Measurements from ENCODE around the gene SRRM4.

The SRRM4 gene

DNA sequence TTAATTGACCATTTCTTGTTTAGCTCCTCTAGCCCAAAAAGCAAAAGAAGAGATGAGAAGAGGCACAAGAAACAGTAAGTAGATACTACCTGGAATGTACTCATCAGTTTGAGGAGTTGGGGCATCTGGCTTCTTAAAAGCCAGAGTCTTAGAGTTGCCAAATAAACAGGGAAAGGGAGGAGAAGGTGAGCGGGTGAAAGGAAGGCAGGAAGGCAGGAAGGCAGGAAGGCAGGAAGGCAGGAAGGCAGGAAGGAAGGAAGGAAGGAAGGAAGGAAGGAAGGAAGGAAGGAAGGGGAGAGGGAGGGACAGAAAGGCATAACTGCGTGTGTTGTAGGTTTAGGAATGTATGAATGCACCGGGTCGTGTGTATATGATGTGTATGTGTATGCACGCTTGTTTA is 140.7 kb downstream of the SRRM4 start:
- DNase-seq, result no peak

DNA sequence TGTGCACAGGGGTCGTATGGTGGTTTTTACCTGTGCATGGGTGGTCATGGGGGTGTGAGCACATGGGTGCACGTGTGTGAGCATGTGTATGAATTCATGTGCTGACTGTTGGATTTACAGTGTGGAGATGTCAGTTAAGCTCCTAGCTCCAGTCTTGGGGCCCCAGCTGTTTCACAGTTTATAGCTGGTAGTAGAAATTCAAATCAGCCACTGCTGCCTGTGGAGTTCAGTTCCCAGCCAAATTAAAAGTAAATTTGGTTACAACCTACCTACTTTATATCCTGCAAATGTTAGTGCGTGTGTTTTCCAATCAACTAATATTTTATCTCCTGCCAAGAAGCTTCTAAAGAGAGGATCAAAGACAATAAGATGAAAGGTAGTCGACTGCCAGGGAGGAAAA is 141.4 kb downstream of the SRRM4 start:
- no peak for DNase-seq

DNA sequence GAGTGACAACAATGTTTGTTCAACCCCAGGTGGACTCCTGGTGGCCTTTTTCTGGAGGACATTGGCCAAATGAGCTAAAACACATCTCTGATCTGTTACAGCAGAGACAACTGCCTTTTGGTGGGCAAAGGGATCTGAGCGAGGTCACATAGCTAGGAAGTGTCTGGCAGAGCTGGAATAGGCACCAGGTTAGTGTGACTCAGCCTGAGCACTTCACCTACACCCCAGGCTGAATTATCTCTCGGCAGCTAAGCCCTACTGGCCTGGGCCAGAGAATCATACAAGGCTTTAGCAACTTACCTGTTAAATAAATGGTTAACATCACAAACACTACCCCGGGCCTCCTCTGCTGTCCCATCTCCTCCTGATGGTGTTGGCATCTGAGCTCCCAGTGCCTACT is 147.2 kb downstream of the SRRM4 start:
- no peak for DNase-seq

GRCh38 chr12:119129827-119130434 is 148.6 kb downstream of the SRRM4 start:
- no peak for DNase-seq

DNA sequence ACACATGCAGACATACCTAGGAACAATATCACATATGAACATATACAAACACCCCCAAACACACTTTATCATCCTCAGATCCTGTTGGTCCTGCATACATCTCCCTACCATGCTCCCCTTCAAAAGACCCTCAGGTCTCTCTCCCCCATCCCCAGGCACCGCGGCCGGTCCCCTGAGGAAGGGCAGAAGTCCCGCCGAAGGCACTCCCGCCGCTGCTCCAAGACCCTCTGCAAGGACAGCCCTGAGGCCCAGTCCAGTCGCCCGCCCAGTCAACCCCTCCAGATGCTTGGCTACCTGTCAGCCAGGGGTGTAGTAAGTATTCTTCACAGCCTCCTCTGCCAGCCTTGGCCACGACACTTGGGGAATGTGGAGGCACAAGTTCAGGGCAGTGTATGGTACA is 149.2 kb downstream of the SRRM4 start:
- DNase-seq, result no peak

DNA sequence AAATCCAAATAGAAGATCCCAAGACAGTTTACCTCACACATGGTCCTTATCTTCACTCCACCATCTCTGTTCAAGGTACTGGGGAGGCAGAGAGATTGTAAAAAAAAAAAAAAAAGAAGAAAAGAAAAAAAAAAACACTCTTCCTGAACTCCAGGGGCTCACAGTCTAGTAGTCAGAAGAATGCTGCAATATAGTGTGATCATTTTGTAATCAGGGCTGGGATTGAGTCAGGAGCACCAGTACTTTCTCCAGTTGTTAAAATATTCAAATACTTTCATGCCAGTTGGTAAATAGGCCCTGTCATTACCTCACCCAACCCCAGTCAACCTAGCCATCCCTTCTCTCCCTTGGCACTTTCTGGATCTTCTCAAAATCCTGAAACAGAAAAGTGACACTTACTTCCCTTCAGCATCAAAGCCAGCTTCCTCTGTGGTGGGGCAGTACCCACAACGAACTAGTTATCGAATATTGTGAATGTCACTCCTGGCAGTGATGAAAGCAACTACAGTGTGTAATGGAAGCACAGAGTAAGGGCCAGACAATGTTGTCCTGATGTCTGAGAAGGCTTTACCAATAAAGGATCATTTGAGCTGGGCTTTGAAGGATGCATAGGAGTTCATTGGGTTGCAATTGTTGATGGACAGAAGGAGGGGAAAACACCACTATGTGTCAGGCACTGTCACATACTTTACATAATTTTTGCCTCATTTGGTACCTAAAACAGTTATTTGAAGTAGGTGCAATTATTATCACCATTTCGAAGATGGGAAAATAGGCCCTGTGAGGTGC is 153.1 kb downstream of the SRRM4 start:
- no peak for DNase-seq

DNA sequence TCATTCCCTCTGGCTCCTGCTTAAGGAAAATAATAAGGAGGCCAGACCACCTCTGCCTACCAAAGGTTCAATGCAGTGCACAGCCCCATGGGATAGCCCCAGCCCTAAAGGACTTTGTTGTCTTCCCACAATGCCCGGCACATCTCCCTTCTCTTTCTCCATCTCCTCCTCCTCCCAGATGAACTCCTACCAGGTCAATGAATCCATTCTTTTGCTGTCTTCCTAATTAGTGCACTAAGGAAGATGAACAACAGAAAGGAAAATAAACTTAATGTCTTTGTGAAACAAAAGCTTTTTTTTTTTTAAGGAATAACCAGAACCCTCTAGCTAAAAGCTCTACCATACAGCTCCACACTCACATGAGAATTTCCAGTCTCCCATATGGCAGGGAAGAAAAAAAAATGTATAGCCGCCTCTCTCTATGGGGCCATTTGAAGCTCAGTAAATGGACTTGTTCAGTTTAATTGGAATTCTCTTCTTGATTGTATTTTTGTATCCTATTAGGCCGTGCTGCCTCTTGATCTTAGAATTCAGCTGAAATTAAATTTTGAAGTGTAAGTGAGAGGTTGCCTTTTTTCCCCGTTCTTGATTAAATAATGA is 155.6 kb downstream of the SRRM4 start:
- DNase-seq, result no peak

DNA sequence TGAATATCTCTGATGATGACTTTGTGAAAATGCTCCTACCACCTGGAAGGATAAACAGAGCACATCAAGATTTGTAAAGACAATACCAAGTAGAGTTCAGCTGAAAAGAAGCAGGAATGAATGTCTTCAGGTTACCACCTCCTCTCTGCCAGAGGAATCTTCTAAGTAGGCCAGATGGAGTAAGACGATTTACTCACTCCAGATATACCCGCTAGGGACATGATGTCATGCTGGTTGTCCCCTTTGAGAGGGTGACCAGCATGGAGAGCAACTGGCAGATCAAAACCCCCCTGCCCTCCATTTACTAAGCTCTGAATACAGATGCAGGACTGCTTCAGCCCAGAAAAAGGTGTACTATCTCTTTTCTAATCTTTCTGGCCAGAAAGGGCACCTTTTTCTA is 158.1 kb downstream of the SRRM4 start:
- DNase-seq, result no peak

GRCh38 chr12:119145367-119145766 is 164.0 kb downstream of the SRRM4 start:
- no peak for DNase-seq

- no peak for DNase-seq
Observed at GRCh38 chr12:119147847-119148448, 166.6 kb downstream of the SRRM4 start.

DNA sequence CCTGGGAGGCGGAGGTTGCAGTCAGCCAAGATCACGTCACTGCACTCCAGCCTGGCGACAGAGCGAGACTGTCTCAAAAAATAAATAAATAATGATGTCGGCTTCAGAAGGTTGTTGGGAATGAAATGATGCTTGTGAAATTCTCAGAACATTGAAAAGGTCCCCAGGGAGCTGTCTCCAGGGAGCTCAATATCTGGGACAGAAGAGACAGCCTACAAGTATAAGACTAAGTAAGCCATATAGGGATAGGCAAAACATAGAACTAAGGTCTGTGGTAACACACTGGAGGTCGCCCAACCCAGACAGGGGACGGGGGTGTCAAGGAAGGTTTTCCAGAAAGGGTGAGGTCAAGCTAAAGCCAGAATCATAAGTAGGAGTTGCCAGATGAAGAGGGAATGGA is 167.9 kb downstream of the SRRM4 start:
- DNase-seq, result no peak

DNA sequence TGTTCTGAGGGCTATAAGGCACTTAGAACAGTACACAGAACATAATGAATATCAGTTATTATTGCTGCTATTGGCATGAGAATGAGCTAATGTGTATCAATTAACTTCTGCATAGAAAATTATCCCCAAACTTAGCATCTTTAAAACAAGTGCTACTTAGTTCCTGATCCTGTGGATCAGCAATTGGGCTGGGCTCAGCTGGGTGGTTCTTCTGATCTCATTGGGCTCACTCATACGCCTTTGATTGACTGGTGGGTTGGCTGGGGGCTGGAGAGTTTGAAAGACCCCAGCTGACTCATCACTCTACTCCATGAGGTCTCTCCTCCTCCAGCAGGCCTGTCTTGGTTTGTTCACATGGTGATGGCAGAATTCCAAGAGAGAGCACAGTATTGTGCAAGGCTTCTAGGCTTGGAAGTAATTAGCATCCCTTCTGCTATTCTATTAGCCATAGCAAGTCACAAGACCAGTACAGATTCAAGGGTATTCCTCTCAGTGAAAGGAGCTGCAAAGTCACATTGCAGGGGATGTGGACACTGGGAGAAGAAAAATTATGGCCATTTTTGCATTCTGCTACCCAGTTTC is 170.2 kb downstream of the SRRM4 start:
- peak; percentile 31 for DNase-seq

DNA sequence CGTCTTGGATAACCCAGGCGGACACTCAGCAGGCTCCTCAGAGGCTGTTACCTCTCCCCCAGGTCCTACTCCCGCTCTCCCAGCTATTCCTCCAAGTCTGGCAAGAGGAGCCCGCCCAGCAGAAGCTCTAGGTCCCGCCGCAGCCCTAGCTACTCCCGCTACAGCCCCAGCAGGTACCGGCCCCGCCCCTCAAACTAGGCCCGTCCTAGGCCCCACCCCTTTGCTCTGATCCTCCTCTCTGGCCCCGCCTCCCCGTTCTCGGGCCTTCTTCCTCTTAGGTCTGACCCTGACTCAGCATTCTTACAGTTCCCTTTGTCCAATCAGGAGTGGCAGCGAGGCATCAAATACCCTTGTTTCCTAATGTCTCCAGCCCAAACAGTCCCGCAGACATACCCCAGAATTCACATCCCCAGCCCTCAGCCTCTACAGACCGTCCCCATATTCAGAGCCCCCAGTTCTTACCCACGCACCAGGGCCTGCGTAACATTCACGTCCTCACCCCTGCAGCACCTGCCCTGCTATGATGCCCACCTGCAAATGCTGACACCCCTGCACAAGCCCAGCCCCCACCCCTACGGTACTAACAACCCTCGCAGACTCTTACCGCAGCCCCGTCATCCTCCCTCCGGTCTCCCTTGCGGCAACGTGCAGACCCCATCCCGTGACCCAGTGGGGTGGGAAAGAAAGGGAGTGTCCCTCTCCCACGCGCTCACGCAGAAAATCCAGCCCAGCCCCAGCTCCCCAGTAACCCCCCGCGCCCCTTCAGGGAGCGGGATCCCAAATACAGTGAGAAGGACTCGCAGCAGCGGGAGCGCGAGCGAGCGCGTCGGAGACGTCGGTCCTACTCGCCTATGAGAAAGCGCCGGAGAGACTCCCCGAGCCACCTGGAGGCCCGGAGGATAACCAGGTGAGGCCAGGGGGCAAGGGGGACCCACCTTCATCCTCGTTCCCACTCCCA is 172.4 kb downstream of the SRRM4 start:
- peak; percentile 13 for DNase-seq

DNA sequence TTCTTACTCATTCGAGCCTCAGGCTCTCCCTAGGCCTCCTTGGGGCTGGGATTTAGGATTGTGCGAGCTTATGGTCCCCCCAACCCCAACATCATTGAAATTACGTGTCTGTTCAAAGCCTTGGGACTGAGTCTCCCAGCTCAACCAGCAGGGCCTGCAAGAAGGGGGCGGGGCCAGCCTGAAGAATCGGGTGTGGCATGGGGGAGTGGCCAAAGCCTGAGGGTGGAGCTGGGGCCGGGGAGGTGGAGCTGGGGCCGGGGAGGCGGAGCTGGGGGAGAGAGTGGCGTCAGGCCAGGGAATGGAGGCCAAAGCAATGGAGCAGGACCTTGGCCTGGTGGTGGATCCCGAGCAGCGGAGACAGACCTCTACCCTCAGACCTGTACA is 173.1 kb downstream of the SRRM4 start:
- DNase-seq, result no peak

DNA sequence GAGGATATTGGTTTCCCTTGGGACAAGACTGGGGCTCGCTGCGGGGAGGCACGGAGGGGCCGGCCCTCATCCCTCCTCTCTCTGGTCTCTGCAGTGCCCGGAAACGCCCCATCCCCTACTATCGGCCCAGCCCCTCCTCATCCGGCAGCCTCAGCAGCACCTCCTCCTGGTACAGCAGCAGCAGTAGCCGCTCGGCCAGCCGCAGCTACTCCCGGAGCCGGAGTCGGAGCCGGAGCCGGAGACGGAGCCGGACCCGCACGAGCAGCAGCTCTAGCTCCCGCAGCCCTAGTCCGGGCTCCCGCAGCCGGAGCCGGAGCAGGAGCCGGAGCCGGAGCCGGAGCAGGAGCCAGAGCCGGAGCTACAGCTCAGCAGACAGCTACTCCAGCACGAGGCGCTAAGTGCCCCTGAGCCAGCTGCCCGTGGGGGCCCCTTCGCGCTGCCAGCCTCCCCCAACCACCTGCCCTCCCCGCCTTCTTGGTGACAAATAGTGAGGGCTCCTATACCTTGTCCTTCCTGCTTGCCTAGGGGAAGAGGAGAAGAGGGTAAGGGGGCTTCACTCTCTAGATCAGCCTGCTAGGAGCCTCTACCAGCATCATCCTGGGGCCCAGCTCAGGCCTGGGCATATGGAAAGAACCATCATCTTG is 175.2 kb downstream of the SRRM4 start:
- no peak for DNase-seq

DNA sequence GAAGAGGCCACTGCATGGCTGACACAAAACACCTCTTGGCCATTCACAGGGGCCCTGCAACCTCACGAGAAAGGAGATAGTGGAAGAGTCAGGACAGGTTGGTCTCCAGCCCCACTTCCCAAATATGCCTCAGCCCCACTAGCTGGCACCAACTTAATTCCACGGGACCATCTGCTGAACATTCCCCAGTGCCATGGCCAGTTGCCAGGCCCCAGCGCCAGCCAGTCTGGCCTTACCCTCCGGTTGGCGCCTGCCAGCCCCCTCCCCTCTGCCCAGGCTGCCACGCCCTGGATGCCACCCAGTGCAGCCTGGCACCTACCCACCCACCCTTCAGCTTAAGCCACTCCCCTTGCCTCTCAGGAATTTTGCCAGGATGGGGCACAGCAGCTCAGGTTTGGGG is 176.2 kb downstream of the SRRM4 start:
- DNase-seq, result peak; percentile 67

GRCh38 chr12:119157978-119158377 is 176.6 kb downstream of the SRRM4 start:
- DNase-seq, result peak; percentile 45

DNA sequence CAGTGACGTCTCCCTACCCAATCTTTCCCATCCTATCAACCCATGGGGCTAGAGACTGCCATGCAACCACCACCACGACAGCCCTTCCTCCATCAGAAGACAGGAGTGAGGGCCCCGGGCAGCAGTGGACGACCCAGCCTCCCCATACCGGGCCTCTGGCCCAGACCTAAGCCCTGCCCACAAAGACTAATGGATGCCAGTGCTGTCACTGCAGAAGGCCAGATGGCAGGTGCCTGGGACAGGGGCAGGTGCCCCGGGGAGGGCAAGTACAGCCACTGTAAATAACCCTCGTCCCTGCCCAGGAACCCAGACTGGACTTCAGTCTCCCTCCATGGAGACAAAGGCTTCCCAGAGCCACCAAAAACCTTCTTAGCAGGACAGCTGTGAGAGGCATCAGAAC is 177.1 kb downstream of the SRRM4 start:
- no peak for DNase-seq

GRCh38 chr12:119159844-119160243 is 178.5 kb downstream of the SRRM4 start:
- DNase-seq, result no peak

DNA sequence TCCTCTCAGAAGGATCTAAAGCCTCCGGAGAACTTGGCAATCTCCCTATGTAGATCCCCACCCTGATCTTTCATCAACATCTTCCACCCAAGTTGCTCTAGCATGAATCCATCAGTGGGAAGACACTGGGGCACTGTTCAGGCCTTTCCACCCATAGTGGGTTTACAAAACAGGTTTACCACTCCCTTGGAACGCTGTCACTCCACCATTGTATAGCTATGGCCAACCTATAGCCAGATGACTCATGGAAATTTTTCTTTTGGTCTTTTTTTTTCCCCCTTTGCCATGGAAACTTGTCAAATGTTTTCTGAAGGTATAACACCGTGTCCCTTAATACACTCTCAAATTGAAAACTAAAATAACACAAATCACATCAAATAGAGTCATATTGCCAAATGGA is 186.6 kb downstream of the SRRM4 start:
- DNase-seq, result no peak

- DNase-seq, result no peak
Observed at GRCh38 chr12:119168721-119169120, 187.4 kb downstream of the SRRM4 start.

DNA sequence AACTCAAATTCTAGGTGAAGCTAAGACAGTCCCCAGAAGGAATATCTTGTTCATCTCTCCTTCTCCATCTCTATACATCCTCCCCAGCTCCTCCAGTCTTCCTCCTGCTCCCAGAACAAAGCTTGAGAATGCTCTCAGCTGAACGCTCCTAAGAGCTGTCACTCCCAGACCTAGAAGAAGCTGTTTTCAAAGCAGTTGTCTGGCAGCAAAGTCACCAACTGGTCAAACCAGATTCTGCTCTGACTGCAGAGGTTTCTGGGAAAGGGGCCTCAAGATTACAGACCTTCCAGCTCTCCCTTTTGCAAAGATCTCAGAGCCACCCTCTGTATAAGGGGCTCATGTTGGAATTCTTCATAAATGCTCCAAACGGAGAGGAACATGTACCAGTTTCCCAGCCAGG is 187.8 kb downstream of the SRRM4 start:
- DNase-seq, result no peak
